A673 (cell line): ENCODE data around the gene RPTOR. TPM values are rescaled to one million over a fixed set of nuclear protein-coding genes. Genes with fewer than 3 reads are reported as not detected.

Experiments
- BruUV-seq: library from RNA; stranded (reverse); fragments of 400-500 nt; replicated peaks from 2 replicates; lab custom pipeline; 2021; lab: Mats Ljungman, UMichigan
- CTCF ChIA-PET: fragments of 300-600 bp; sonication (Branson Sonifier 250); formaldehyde crosslinking; loops from one replicate; lab custom pipeline; 2022; ENCODE audit warnings: antibody characterized with exemption; lab: Charles Lee
- POLR2A ChIA-PET: fragments of 300-600 bp; sonication (Branson Sonifier 250); formaldehyde crosslinking; loops from one replicate; lab custom pipeline; 2022; ENCODE audit warnings: antibody characterized with exemption; ENCODE audit not compliant: low non-redundant PET; lab: Charles Lee
- DNase-seq: peaks from one replicate; pipeline ENCODE4 v3.0.0-alpha.2; 2015; ENCODE audit warnings: low spot score
- H3K27ac ChIP-seq: fragments of 200-600 bp; sonication (generic); 2 replicates; pipeline ENCODE4 v1.5.1; 2016; ENCODE audit warnings: mixed run types, low read depth, mild to moderate bottlenecking, mixed read lengths, antibody characterized with exemption, low read length; ENCODE audit not compliant: poor library complexity, severe bottlenecking
- H3K27me3 ChIP-seq: fragments of 200-600 bp; sonication (generic); replicated peaks from 2 replicates; pipeline ENCODE4 v1.6.1; 2017; ENCODE audit warnings: mixed run types, low read depth, mild to moderate bottlenecking, mixed read lengths, antibody characterized with exemption, low read length; ENCODE audit not compliant: insufficient read depth, poor library complexity
- H3K36me3 ChIP-seq: fragments of 200-600 bp; sonication (generic); 2 replicates; pipeline ENCODE4 v1.6.1; 2016; ENCODE audit warnings: mixed run types, mild to moderate bottlenecking, mixed read lengths, antibody characterized with exemption, low read length; ENCODE audit not compliant: insufficient read depth, poor library complexity, severe bottlenecking
- H3K4me1 ChIP-seq: fragments of 200-600 bp; sonication (generic); 2 replicates; pipeline ENCODE4 v1.6.1; 2017; ENCODE audit warnings: mixed run types, mild to moderate bottlenecking, mixed read lengths, antibody characterized with exemption, low read length; ENCODE audit not compliant: insufficient read depth, poor library complexity, severe bottlenecking
- H3K4me3 ChIP-seq: fragments of 200-600 bp; sonication (generic); 2 replicates; pipeline ENCODE4 v1.5.1; 2016; ENCODE audit warnings: low read depth, mixed run types, mild to moderate bottlenecking, mixed read lengths, low read length; ENCODE audit not compliant: poor library complexity, severe bottlenecking
- H3K9me3 ChIP-seq: fragments of 200-600 bp; sonication (generic); 2 replicates; pipeline ENCODE4 v1.6.1; 2016; ENCODE audit warnings: mixed run types, low read depth, mild to moderate bottlenecking, mixed read lengths, antibody characterized with exemption, low read length; ENCODE audit not compliant: poor library complexity, severe bottlenecking
- EZH2 ChIP-seq: fragments of 200-600 bp; sonication (generic); IDR thresholded peaks from 2 replicates; pipeline ENCODE4 v1.6.1; 2017; ENCODE audit warnings: borderline replicate concordance, low read depth, mild to moderate bottlenecking, mixed read lengths, antibody characterized with exemption, low read length; ENCODE audit not compliant: poor library complexity, severe bottlenecking
- intact Hi-C: fragments of 100-400 bp; cut with micrococcal nuclease; formaldehyde crosslinking; loops from one replicate; pipeline ENCODE4 v1.10.0; 2022; ENCODE audit not compliant: unreplicated experiment
- total RNA-seq: library from RNA; stranded (reverse); gene quantifications from 2 replicates; pipeline ENCODE4 v1.2.3, GENCODE V29; 2021
- TF ChIP-seq, protein P1 (sequence below): fragments of 300-800, 200-600 bp; sonication (generic); conservative IDR thresholded peaks from 2 replicates; pipeline ENCODE4 v1.5.1; 2017; ENCODE audit warnings: low read depth, mild to moderate bottlenecking, antibody characterized with exemption, low read length, moderate library complexity, mixed read lengths

The RPTOR gene
- total RNA-seq, 1 experiment from 2014 or later, result 55.2 TPM

DNA sequence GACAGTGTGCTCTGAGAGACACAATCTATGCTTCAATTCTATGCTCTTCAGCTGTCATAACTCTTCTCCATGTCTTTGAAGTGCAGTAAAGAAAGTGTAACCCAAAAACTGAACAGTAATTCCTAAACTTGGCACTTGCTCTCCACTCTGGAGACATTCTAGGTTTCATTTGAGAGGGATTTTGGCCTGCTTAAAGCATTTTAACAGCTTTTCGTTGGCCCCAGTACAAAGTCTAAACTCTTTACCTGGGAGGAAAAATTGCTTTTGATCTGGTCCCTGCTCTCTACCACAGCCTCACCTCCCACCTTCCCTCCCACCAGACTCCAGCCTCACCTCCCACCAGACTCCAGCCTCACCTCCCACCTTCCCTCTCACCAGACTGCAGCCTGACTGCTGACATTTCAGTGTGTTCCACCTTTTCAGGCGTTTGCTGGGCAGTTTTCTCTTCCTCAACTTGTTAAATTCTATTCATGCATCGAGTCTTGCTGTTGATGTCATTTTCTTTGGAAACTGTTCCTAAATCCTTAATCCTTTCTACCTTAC, 132.6 kb downstream of the RPTOR start:
- no TSS peak for BruUV-seq
- H3K4me3 ChIP-seq, result no peak overlapping the region
- DNase-seq, result no peak
- H3K9me3 ChIP-seq, result no peaks in the 10 kb centered on the region
- no peaks in the 10 kb centered on the region for H3K27me3 ChIP-seq
- H3K36me3 ChIP-seq, result no peaks in the 10 kb centered on the region
- H3K4me1 ChIP-seq, result peaks cover 5% of the 10 kb centered on the region
- TF ChIP-seq EZH2, result no peak
- TF ChIP-seq, protein P1, sequence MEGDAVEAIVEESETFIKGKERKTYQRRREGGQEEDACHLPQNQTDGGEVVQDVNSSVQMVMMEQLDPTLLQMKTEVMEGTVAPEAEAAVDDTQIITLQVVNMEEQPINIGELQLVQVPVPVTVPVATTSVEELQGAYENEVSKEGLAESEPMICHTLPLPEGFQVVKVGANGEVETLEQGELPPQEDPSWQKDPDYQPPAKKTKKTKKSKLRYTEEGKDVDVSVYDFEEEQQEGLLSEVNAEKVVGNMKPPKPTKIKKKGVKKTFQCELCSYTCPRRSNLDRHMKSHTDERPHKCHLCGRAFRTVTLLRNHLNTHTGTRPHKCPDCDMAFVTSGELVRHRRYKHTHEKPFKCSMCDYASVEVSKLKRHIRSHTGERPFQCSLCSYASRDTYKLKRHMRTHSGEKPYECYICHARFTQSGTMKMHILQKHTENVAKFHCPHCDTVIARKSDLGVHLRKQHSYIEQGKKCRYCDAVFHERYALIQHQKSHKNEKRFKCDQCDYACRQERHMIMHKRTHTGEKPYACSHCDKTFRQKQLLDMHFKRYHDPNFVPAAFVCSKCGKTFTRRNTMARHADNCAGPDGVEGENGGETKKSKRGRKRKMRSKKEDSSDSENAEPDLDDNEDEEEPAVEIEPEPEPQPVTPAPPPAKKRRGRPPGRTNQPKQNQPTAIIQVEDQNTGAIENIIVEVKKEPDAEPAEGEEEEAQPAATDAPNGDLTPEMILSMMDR, result no peak
- H3K27ac ChIP-seq, result no peak overlapping the region
- ChIA-PET POLR2A (no interaction called here), CTCF (no interaction called here)
- intact Hi-C loops, result no loop called here

DNA sequence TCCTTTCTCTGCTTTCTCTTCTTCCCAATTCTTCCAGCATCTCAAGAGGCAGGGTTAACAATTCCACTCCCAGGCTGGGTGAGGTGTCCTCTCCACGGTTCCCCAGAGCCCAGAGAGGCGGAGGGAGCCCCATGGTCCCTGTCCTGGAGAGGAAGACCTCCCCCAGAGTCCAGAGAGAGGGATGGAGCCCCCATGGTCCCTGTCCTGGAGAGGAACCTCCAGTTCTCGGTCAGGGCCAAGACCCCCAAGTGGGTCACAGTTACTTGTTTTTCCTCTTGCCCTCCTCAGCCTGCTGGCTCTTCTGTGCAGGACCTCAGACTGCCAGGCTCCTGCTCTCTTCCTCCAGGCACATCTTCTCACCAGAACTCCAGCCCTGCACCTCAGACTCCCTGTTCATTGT, 135.2 kb downstream of the RPTOR start:
- ChIA-PET CTCF (no interaction called here), POLR2A (interaction anchor here (0.6 kb wide), 1 partner anchor 145 kb away, joined by 3 read pairs; no protein-coding TSS in a partner anchor)
- no peak for DNase-seq
- no TSS peak for BruUV-seq
- no peak for TF ChIP-seq EZH2
- TF ChIP-seq, protein P1, result no peak
- H3K27me3 ChIP-seq, result no peaks in the 10 kb centered on the region
- H3K4me3 ChIP-seq, result no peak overlapping the region
- H3K9me3 ChIP-seq, result no peaks in the 10 kb centered on the region
- peaks cover 5% of the 10 kb centered on the region for H3K4me1 ChIP-seq
- no peak overlapping the region for H3K27ac ChIP-seq
- intact Hi-C loops, result no loop called here
- H3K36me3 ChIP-seq, result no peaks in the 10 kb centered on the region

DNA sequence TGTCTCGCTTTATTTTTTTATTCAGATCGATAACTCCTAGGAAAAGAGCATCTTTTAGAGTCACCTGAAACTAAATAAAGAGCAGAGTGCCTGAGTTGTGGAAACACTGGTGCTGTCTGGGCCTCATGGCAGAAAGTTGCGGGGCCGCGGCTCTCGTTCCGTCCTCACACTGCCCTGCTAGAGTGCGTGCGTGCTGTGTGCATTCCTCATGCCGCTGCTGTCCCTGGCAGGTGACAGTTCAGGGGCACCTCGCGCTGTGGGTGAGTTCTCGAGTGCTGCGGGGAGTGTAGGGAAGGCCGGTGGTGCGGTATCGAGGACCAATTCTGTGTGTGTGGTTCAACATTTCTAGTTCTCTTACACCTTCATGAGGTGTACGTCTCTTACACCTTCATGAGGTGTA, 136.6 kb downstream of the RPTOR start:
- Histone ChIP-seq H3K4me3 (no peak overlapping the region), H3K9me3 (no peaks in the 10 kb centered on the region), H3K27me3 (no peaks in the 10 kb centered on the region), H3K4me1 (peaks cover 5% of the 10 kb centered on the region), H3K27ac (no peak overlapping the region), H3K36me3 (no peaks in the 10 kb centered on the region)
- BruUV-seq, result no TSS peak
- intact Hi-C loops, result no loop called here
- TF ChIP-seq EZH2, result no peak
- TF ChIP-seq, protein P1, result no peak
- POLR2A ChIA-PET, result no interaction called here
- DNase-seq, result no peak
- CTCF ChIA-PET, result no interaction called here
